HepG2 (cell line): ENCODE results near the gene RAPGEFL1. TPM values are rescaled to one million over a fixed set of nuclear protein-coding genes. Genes with fewer than 3 reads are reported as not detected.

Experiments used
- ATF3 ChIP-seq: sonication (generic); formaldehyde crosslinking; IDR thresholded peaks from 2 replicates; pipeline ENCODE4 v1.4.0; 2020; ENCODE audit warnings: missing genetic modification reagents
- BHLHE40 ChIP-seq: IDR thresholded peaks from 2 replicates; pipeline ENCODE4 v1.6.1; 2011; ENCODE audit warnings: low read length, improper control_type of control experiment
- DMAP1 ChIP-seq: IDR thresholded peaks from 2 replicates; pipeline ENCODE4 v1.6.1; 2016
- DNMT1 ChIP-seq: sonication (generic); formaldehyde crosslinking; IDR thresholded peaks from 2 replicates; pipeline ENCODE4 v1.5.1; 2020; ENCODE audit warnings: mild to moderate bottlenecking, missing genetic modification reagents
- GMEB2 ChIP-seq: IDR thresholded peaks from 2 replicates; pipeline ENCODE4 v1.6.1; 2016; ENCODE audit warnings: missing biosample characterization, missing genetic modification reagents, low read depth
- HMGXB4 ChIP-seq, 2 experiments: sonication (generic) in 1 of 2; formaldehyde crosslinking in 1 of 2; IDR thresholded peaks; 2 replicates each; pipeline versions ENCODE4 v1.4.0 to v1.6.1; 2018 to 2020; ENCODE audit warnings: missing genetic modification reagents in 2 of 2, borderline replicate concordance in 1 of 2, low read depth in 1 of 2, mild to moderate bottlenecking in 1 of 2, missing biosample characterization in 1 of 2
- IRX3 ChIP-seq: sonication (generic); formaldehyde crosslinking; IDR thresholded peaks from 2 replicates; pipeline ENCODE4 v1.8.1; 2023; ENCODE audit warnings: mild to moderate bottlenecking, low read depth, missing genetic modification reagents, borderline replicate concordance
- MAZ ChIP-seq, 2 experiments: sonication (generic) in 1 of 2; formaldehyde crosslinking in 1 of 2; IDR thresholded peaks; 2 replicates each; pipeline versions ENCODE4 v1.5.0 to v1.6.1; 2012 to 2020; ENCODE audit warnings: low read depth in 2 of 2, mild to moderate bottlenecking in 2 of 2, borderline replicate concordance in 1 of 2, improper control_type of control experiment in 1 of 2, low read length in 1 of 2, missing genetic modification reagents in 1 of 2, moderate library complexity in 1 of 2
- MEIS1 ChIP-seq: sonication (generic); formaldehyde crosslinking; IDR thresholded peaks from 2 replicates; pipeline ENCODE4 v1.9.0; 2021; ENCODE audit warnings: mild to moderate bottlenecking, missing genetic modification reagents, moderate library complexity, borderline replicate concordance
- MTA1 ChIP-seq: sonication (generic); formaldehyde crosslinking; IDR thresholded peaks from 2 replicates; pipeline ENCODE4 v1.4.0; 2020; ENCODE audit warnings: missing genetic modification reagents, mild to moderate bottlenecking, borderline replicate concordance
- PCBP2 ChIP-seq: fragments of 200-400 bp; formaldehyde crosslinking; optimal IDR thresholded peaks from 2 replicates; pipeline ENCODE3; 2018; ENCODE audit warnings: low read length, low read depth; ENCODE audit not compliant: poor library complexity, severe bottlenecking
- SAFB2 ChIP-seq: sonication (generic); formaldehyde crosslinking; IDR thresholded peaks from 2 replicates; pipeline ENCODE4 v1.5.1; 2020; ENCODE audit warnings: missing genetic modification reagents, low read depth, mild to moderate bottlenecking, borderline replicate concordance
- SIX1 ChIP-seq: sonication (generic); formaldehyde crosslinking; IDR thresholded peaks from 2 replicates; pipeline ENCODE4 v1.4.0; 2020; ENCODE audit warnings: missing genetic modification reagents, borderline replicate concordance
- SKI ChIP-seq: fragments of 450-650 bp; IDR thresholded peaks from one replicate; pipeline ENCODE4 v1.6.1; 2018; ENCODE audit warnings: mild to moderate bottlenecking; ENCODE audit not compliant: partially characterized antibody
- SMARCE1 ChIP-seq: fragments of 450-650 bp; IDR thresholded peaks from 2 replicates; pipeline ENCODE4 v1.6.1; 2017; ENCODE audit warnings: borderline replicate concordance
- SNAPC2 ChIP-seq: sonication (generic); formaldehyde crosslinking; IDR thresholded peaks from 2 replicates; pipeline ENCODE4 v1.8.1; 2022; ENCODE audit warnings: mild to moderate bottlenecking, missing genetic modification reagents
- TARDBP ChIP-seq: sonication (generic); formaldehyde crosslinking; IDR thresholded peaks from 2 replicates; pipeline ENCODE4 v1.8.0; 2022; ENCODE audit warnings: mild to moderate bottlenecking, missing genetic modification reagents
- THYN1 ChIP-seq: sonication (generic); formaldehyde crosslinking; IDR thresholded peaks from 2 replicates; pipeline ENCODE4 v1.8.1; 2023; ENCODE audit warnings: low read depth, mild to moderate bottlenecking, moderate library complexity, missing genetic modification reagents, borderline replicate concordance
- ZNF263 ChIP-seq: sonication (generic); formaldehyde crosslinking; IDR thresholded peaks from 2 replicates; pipeline ENCODE4 v1.4.0; 2020; ENCODE audit warnings: missing genetic modification reagents
- ZNF331 ChIP-seq: sonication (generic); formaldehyde crosslinking; IDR thresholded peaks from 2 replicates; pipeline ENCODE4 v1.4.0; 2020; ENCODE audit warnings: missing genetic modification reagents
- ZNF362 ChIP-seq: sonication (generic); formaldehyde crosslinking; IDR thresholded peaks from 2 replicates; pipeline ENCODE4 v1.4.0; 2020; ENCODE audit warnings: missing genetic modification reagents, mild to moderate bottlenecking, borderline replicate concordance
- ZNF740 ChIP-seq: sonication (generic); formaldehyde crosslinking; IDR thresholded peaks from 2 replicates; pipeline ENCODE4 v1.4.0; 2020; ENCODE audit warnings: missing genetic modification reagents
- ZNF781 ChIP-seq: sonication (generic); formaldehyde crosslinking; IDR thresholded peaks from 2 replicates; pipeline ENCODE4 v1.5.1; 2020; ENCODE audit warnings: borderline replicate concordance, mild to moderate bottlenecking, missing genetic modification reagents; ENCODE audit errors: not compliant biosample characterization
- polyA plus RNA-seq, 8 experiments: library from polyadenylated mRNA; depleted of rRNA in 3 of 8; stranded (reverse) in 7 of 8; unstranded in 1 of 8; fragments of >200 nt; fragmentation: Illumina TruSeq in 4 of 8; extraction: Trizol in 4 of 8; gene quantifications; 2 replicates each; pipeline versions ENCODE4 v1.2.1 to v1.2.3, GENCODE V29; 2011 to 2016; ENCODE audit warnings: low read depth in 4 of 8, missing spikeins in 1 of 8, mixed read lengths in 1 of 8; ENCODE audit not compliant: insufficient read depth in 1 of 8
- total RNA-seq, 5 experiments: library from RNA; depleted of rRNA; stranded (reverse); fragments of >200 nt; fragmentation: Illumina TruSeq; extraction: Trizol; gene quantifications; 2 replicates each; pipeline ENCODE4 v1.2.3, GENCODE V29; 2016; ENCODE audit warnings: low read depth in 1 of 5

The RAPGEFL1 gene
- total and polyA plus RNA-seq, 2 of the 13 experiments (the other 11 are each of a cell fraction or from before 2014, with no cell fraction given): 4.5 to 7.8 TPM

GRCh38 chr17:40139566-40140058, 37.7 kb upstream of the RAPGEFL1 start (continued):
- TF ChIP-seq HMGXB4 (CRISPR knock-in tag; IDR thresholded peaks at IDR 0.05; ENCODE audit: borderline replicate concordance in 1 of 2, low read depth in 1 of 2) (peak in 1 of 2 experiments; percentile 67; a peak in 1 of 4 replicates), MEIS1 (CRISPR knock-in tag) (no peak), MTA1 (CRISPR knock-in tag) (no peak), IRX3 (CRISPR knock-in tag) (no peak; the same call in 1 of the 2 replicates), MAZ (IDR thresholded peaks at IDR 0.05; ENCODE audit: borderline replicate concordance, low read depth, low read length) (no peak), MAZ (CRISPR knock-in tag; IDR thresholded peaks at IDR 0.05; ENCODE audit: low read depth) (no peak), ZNF331 (CRISPR knock-in tag) (peak; percentile 56; the same call in 1 of the 2 replicates), DNMT1 (CRISPR knock-in tag) (no peak), TARDBP (CRISPR knock-in tag) (peak; percentile 42; the same call in 1 of the 2 replicates), SKI (no peak), ZNF740 (CRISPR knock-in tag) (no peak), GMEB2 (no peak), ATF3 (CRISPR knock-in tag) (no peak), SNAPC2 (CRISPR knock-in tag) (no peak), BHLHE40 (no peak), ZNF781 (CRISPR knock-in tag) (peak; percentile 64), THYN1 (no peak), PCBP2 (no peak), SMARCE1 (no peak), DMAP1 (CRISPR knock-in tag) (peak; percentile 21; the same call in 1 of the 2 replicates), SIX1 (no peak), ZNF263 (no peak), SAFB2 (CRISPR knock-in tag) (0 out of 2 replicates have a peak, but pooled peaks have one; percentile 24), ZNF362 (CRISPR knock-in tag) (no peak)
